CD4-positive, alpha-beta T cell (primary cell): ENCODE results near the gene NKAIN2. TPM values are rescaled to one million over a fixed set of nuclear protein-coding genes. Genes with fewer than 3 reads are reported as not detected.

Source experiments
- ATAC-seq: fragments of 200-7000 bp; cut with Tn5 transposase; one replicate; pipeline ENCODE4 v1.10.0; 2022; ENCODE audit warnings: mild to moderate bottlenecking; ENCODE audit not compliant: poor library complexity
- CTCF ChIA-PET: fragments of 350-600 bp; sonication (Branson Sonifier 250); formaldehyde crosslinking; loops from one replicate; lab custom pipeline; 2021; ENCODE audit warnings: antibody characterized with exemption, inconsistent platforms; lab: Charles Lee
- POLR2A ChIA-PET: fragments of 350-600 bp; sonication (Branson Sonifier 250); formaldehyde crosslinking; loops from one replicate; lab custom pipeline; 2021; ENCODE audit warnings: antibody characterized with exemption, inconsistent platforms; lab: Charles Lee
- DNase-seq, 14 experiments: peaks; one replicate each; pipeline ENCODE4 v3.0.0-alpha.2; 2013 to 2020; ENCODE audit warnings: mixed read lengths in 2 of 14
- H3K27ac ChIP-seq, 2 donors: one replicate each; pipeline versions ENCODE4 v1.5.1 to v1.7.0; 2013; ENCODE audit warnings: low read length in 2 of 2, low read depth in 1 of 2, mild to moderate bottlenecking in 1 of 2
- H3K27me3 ChIP-seq, 2 experiments: 1 replicate in 1 of 2; 2 replicates in 1 of 2; pipeline versions ENCODE4 v1.6.1 to v1.7.0; 2013; ENCODE audit warnings: low read length in 2 of 2, control low read depth in 1 of 2, mild to moderate bottlenecking in 1 of 2, moderate library complexity in 1 of 2; ENCODE audit not compliant: insufficient read depth in 2 of 2, control insufficient read depth in 1 of 2
- H3K36me3 ChIP-seq: one replicate; pipeline ENCODE4 v1.6.1; 2013; ENCODE audit warnings: low read length, control low read depth; ENCODE audit not compliant: insufficient read depth
- H3K4me1 ChIP-seq: one replicate; pipeline ENCODE4 v1.6.1; 2013; ENCODE audit warnings: low read length, control low read depth; ENCODE audit not compliant: insufficient read depth
- H3K4me3 ChIP-seq: one replicate; pipeline ENCODE4 v1.5.1; 2013; ENCODE audit warnings: mild to moderate bottlenecking, low read length, moderate library complexity
- H3K9me3 ChIP-seq, 2 experiments: 1 replicate in 1 of 2; 2 replicates in 1 of 2; pipeline versions ENCODE4 v1.6.1 to v1.7.0; 2013; ENCODE audit warnings: low read length in 2 of 2, mild to moderate bottlenecking in 2 of 2, control low read depth in 1 of 2, moderate library complexity in 1 of 2; ENCODE audit not compliant: control insufficient read depth in 1 of 2, insufficient read depth in 1 of 2
- H3K27ac Mint-ChIP-seq: one replicate; pipeline ENCODE4 v1.8.0; 2020; ENCODE audit warnings: mixed read lengths
- H3K27me3 Mint-ChIP-seq: one replicate; pipeline ENCODE4 v1.8.0; 2021; ENCODE audit warnings: mixed read lengths
- H3K36me3 Mint-ChIP-seq: one replicate; pipeline ENCODE4 v1.8.0; 2021; ENCODE audit warnings: low read depth, mixed read lengths
- H3K4me1 Mint-ChIP-seq: one replicate; pipeline ENCODE4 v1.8.0; 2021; ENCODE audit warnings: low read depth, mixed read lengths
- H3K4me3 Mint-ChIP-seq: one replicate; pipeline ENCODE4 v1.8.0; 2020; ENCODE audit warnings: mild to moderate bottlenecking, mixed read lengths
- H3K9me3 Mint-ChIP-seq: one replicate; pipeline ENCODE4 v1.8.0; 2020; ENCODE audit warnings: mixed read lengths
- CTCF ChIP-seq: fragments of 200-600 bp; IDR thresholded peaks from one replicate; pipeline ENCODE4 v1.8.0; 2022; ENCODE audit warnings: antibody characterized with exemption, mild to moderate bottlenecking
- intact Hi-C, 2 experiments: fragments of 100-400 bp; cut with DNase I in 1 of 2; cut with micrococcal nuclease in 1 of 2; formaldehyde crosslinking; loops; one replicate each; pipeline versions ENCODE4 v1.15.1 to v1.9.0; 2023 to 2025; cut with DNase I, micrococcal nuclease
- total RNA-seq, 174 experiments: library from RNA in 2 of 174; stranded (reverse) in 2 of 174; gene quantifications; one replicate each; pipeline ENCODE4 v1.2.3 and lab custom pipeline; 2021 to 2026

Gene NKAIN2
- total RNA-seq, 2 experiments from 2014 or later: not detected

GRCh38 chr6:124640432-124640831 lies 836.8 kb downstream of the NKAIN2 start:
- no peak overlapping the region for H3K4me3 Mint-ChIP-seq
- no peaks in the 10 kb centered on the region for H3K4me1 Mint-ChIP-seq
- no peak for DNase-seq
- CTCF ChIA-PET: no interaction called here
- TF ChIP-seq CTCF: no peak
- intact Hi-C loops: no loop called here
- Histone ChIP-seq H3K27ac (no peak overlapping the region), H3K27me3 (no peaks in the 10 kb centered on the region), H3K4me3 (no peak overlapping the region), H3K9me3 (peaks cover 0 to 6% of the 10 kb centered on the region in 2 experiments), H3K36me3 (no peaks in the 10 kb centered on the region), H3K4me1 (no peaks in the 10 kb centered on the region)
- POLR2A ChIA-PET: no interaction called here
- H3K9me3 Mint-ChIP-seq: peaks cover 2% of the 10 kb centered on the region
- no peak overlapping the region for H3K27ac Mint-ChIP-seq
- no peaks in the 10 kb centered on the region for H3K36me3 Mint-ChIP-seq
- no peaks in the 10 kb centered on the region for H3K27me3 Mint-ChIP-seq
- ATAC-seq: no peak

GRCh38 chr6:124655866-124656265 lies 852.2 kb downstream of the NKAIN2 start:
- no peaks in the 10 kb centered on the region for H3K4me1 ChIP-seq
- Mint-ChIP-seq H3K4me1 (no peaks in the 10 kb centered on the region), H3K9me3 (peaks cover 2% of the 10 kb centered on the region), H3K36me3 (no peaks in the 10 kb centered on the region), H3K4me3 (no peak overlapping the region), H3K27me3 (no peaks in the 10 kb centered on the region), H3K27ac (no peak overlapping the region)
- H3K27ac ChIP-seq: no peak overlapping the region
- H3K27me3 ChIP-seq: no peaks in the 10 kb centered on the region
- intact Hi-C loops: no loop called here
- ATAC-seq: no peak
- ChIA-PET POLR2A (no interaction called here), CTCF (no interaction called here)
- no peak for DNase-seq
- H3K9me3 ChIP-seq: no peaks in the 10 kb centered on the region
- TF ChIP-seq CTCF: no peak
- H3K4me3 ChIP-seq: no peak overlapping the region
- H3K36me3 ChIP-seq: no peaks in the 10 kb centered on the region

- no peak for TF ChIP-seq CTCF
Observed at GRCh38 chr6:124658053-124658452, 854.4 kb downstream of the NKAIN2 start.

More at GRCh38 chr6:124658053-124658452, 854.4 kb downstream of the NKAIN2 start:
- intact Hi-C loops: no loop called here
- Histone ChIP-seq H3K27me3 (no peaks in the 10 kb centered on the region), H3K27ac (no peak overlapping the region), H3K4me3 (no peak overlapping the region), H3K9me3 (no peaks in the 10 kb centered on the region), H3K4me1 (no peaks in the 10 kb centered on the region), H3K36me3 (no peaks in the 10 kb centered on the region)
- no peaks in the 10 kb centered on the region for H3K4me1 Mint-ChIP-seq
- no peak overlapping the region for H3K27ac Mint-ChIP-seq
- no peak overlapping the region for H3K4me3 Mint-ChIP-seq
- DNase-seq (no peak), ATAC-seq (no peak)
- H3K9me3 Mint-ChIP-seq: peaks cover 2% of the 10 kb centered on the region
- POLR2A ChIA-PET: no interaction called here
- no peaks in the 10 kb centered on the region for H3K36me3 Mint-ChIP-seq
- CTCF ChIA-PET: no interaction called here
- no peaks in the 10 kb centered on the region for H3K27me3 Mint-ChIP-seq
